ENCODE measurements around the gene SNAI1.

Gene SNAI1

GRCh38 chr20:50017160-50017559 lies 34.4 kb downstream of the SNAI1 start:
- H3K27ac Mint-ChIP-seq, result no peak overlapping the region
- CTCF ChIA-PET, result no interaction called here
- H3K27me3 Mint-ChIP-seq, result peaks cover 27% of the 10 kb centered on the region
- peaks cover 11% of the 10 kb centered on the region for H3K4me1 Mint-ChIP-seq
- H3K36me3 Mint-ChIP-seq, result no peaks in the 10 kb centered on the region
- H3K4me3 Mint-ChIP-seq, result no peak overlapping the region
- DNase-seq, result no peak
- H3K9me3 Mint-ChIP-seq, result no peaks in the 10 kb centered on the region

GRCh38 chr20:50017576-50018248 lies 34.9 kb downstream of the SNAI1 start:
- H3K27ac Mint-ChIP-seq, result no peak overlapping the region
- H3K27me3 Mint-ChIP-seq, result peaks cover 25% of the 10 kb centered on the region
- CTCF ChIA-PET, result no interaction called here
- peaks cover 6% of the 10 kb centered on the region for H3K4me1 Mint-ChIP-seq
- H3K4me3 Mint-ChIP-seq, result no peak overlapping the region
- no peaks in the 10 kb centered on the region for H3K9me3 Mint-ChIP-seq
- no peaks in the 10 kb centered on the region for H3K36me3 Mint-ChIP-seq
- DNase-seq, result no peak

DNA sequence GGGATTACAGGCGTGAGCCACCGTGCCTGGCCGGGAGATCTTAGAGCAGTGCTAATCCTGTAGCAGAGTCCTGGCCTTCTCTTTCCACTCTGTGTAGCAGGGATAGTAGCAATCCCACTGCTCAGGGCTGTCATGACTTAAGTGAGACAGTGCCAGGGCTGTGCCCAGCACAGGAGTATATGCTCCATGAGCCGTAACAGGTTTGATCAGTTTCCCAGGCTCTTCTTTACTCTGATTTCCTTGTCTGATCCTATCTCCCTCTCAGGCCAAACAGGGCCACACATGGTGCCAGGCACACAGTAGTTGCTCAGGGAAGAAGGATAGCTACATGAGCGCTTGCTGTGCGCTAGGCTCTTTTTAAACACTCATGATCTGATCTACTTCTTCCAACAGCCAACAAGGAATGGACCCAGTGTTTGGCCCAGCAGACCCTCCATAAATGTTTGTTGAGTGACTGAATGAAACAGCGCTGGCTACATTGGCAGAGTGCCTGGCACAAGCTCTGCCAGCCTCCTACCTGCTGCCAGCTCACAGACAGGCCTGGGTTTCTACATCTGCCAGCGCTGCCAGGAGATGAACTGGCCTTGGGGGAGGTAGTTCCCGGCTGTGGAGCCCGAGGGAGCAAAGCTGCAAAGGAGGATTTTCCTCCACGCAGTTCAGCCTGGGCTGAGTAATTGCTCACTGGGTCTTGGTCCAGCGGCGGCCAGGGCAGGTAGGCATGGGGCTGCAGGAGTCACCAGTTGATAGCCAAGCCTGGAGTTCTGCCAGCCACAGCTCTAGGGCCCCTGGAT lies 36.9 kb downstream of the SNAI1 start:
- Mint-ChIP-seq H3K4me3 (no peak overlapping the region), H3K27ac (no peak overlapping the region), H3K36me3 (no peaks in the 10 kb centered on the region), H3K27me3 (peaks cover 28% of the 10 kb centered on the region), H3K9me3 (no peaks in the 10 kb centered on the region), H3K4me1 (peaks cover 6% of the 10 kb centered on the region)
- CTCF ChIA-PET, result no interaction called here
- DNase-seq, result no peak

GRCh38 chr20:50020288-50020687 lies 37.5 kb downstream of the SNAI1 start:
- Mint-ChIP-seq H3K27ac (no peak overlapping the region), H3K4me3 (no peak overlapping the region), H3K36me3 (no peaks in the 10 kb centered on the region), H3K9me3 (no peaks in the 10 kb centered on the region), H3K4me1 (peaks cover 6% of the 10 kb centered on the region), H3K27me3 (peaks cover 28% of the 10 kb centered on the region)
- peak; percentile 37 for DNase-seq
- CTCF ChIA-PET, result no interaction called here

DNA sequence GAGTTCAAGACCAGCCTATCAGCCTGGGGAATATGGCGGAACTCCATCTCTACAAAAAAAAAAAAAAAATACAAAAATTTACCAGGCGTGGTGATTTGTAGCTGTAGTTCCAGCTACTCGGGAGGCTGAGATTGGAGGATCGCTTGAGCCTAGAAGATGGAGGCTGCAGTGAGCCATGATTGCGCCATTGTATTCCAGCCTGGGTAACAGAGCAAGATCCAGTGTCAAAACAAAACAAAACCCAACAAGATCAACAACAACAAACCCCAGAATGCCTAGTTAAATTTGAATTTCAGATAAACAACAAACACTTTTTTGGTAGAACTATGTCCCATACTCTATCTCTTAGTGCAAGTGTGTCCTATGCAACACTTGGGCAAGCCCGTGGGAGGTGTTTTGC lies 39.9 kb downstream of the SNAI1 start:
- no peak overlapping the region for H3K27ac Mint-ChIP-seq

DNA sequence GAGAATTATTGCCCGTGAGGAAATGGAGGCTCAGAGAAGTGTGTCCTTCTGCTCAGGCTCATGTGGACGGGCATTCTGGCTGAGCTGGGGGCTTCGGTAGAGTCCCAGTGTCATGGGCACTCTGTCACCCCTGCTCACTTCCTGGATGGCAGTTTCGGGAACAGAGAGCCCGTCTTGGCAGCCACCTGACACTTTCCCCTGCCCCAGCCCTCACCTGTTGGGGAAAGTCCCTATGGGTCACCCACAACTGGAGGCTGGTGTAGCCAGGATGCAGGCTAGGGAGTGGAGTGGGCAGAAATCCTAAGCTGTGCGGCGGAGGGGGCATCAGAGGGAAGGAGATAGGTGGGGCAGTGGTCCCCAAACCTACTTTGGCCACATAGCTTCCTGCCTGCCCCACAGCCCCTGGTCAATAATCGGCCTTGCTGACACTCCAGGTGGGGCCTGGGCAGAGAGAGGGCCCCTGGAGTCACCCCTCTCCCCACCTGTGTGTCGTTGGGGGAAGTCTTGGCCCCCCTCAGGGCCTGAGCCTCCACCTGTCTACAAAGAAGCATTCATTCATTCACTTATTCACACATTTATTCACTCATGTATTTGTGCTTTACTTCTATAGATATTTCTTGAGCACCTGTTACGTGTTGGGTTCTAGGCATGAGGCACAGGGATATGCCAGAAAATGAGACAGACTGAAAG lies 40.5 kb downstream of the SNAI1 start:
- Mint-ChIP-seq H3K9me3 (no peaks in the 10 kb centered on the region), H3K27me3 (peaks cover 13% of the 10 kb centered on the region), H3K27ac (no peak overlapping the region), H3K4me3 (no peak overlapping the region), H3K4me1 (peaks cover 6% of the 10 kb centered on the region), H3K36me3 (no peaks in the 10 kb centered on the region)
- DNase-seq, result no peak
- CTCF ChIA-PET, result no interaction called here

More for the DNA sequence above, 39.9 kb downstream of the SNAI1 start:
- no peak for DNase-seq
- Mint-ChIP-seq H3K27me3 (peaks cover 18% of the 10 kb centered on the region), H3K9me3 (no peaks in the 10 kb centered on the region), H3K4me1 (peaks cover 6% of the 10 kb centered on the region), H3K4me3 (no peak overlapping the region), H3K36me3 (no peaks in the 10 kb centered on the region)
- CTCF ChIA-PET, result no interaction called here

GRCh38 chr20:50026746-50027575 lies 44.2 kb downstream of the SNAI1 start:
- no peak for DNase-seq
- H3K9me3 Mint-ChIP-seq, result no peaks in the 10 kb centered on the region
- no peaks in the 10 kb centered on the region for H3K36me3 Mint-ChIP-seq
- H3K4me3 Mint-ChIP-seq, result no peak overlapping the region
- CTCF ChIA-PET, result no interaction called here
- no peak overlapping the region for H3K27ac Mint-ChIP-seq
- H3K4me1 Mint-ChIP-seq, result no peaks in the 10 kb centered on the region
- peaks cover 10% of the 10 kb centered on the region for H3K27me3 Mint-ChIP-seq

DNA sequence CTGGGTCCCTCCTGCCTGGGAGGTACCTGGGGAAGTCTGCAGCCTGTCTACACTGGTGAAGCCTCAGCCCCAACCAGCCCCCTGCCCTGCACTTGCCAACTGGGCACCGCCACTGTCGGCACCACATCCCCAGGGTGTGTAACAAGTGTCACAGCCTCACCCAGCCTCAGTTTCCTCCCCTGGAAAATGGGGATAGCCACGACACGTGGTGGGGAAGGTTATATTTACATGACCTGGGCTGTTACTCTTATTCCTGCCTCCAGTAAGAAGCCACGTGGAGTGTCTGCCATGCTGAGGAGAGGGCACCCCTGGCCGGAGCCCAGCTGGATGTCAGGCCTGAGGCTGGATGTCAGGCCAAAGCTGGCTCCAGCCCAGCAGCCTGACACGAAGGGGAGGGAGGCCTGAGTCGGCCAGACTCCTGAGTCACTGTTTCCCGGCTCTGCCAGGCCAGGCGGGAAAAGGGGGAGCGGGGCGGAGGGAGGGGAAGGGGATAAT lies 44.9 kb downstream of the SNAI1 start:
- H3K27me3 Mint-ChIP-seq, result peaks cover 10% of the 10 kb centered on the region
- H3K27ac Mint-ChIP-seq, result no peak overlapping the region
- CTCF ChIA-PET, result no interaction called here
- DNase-seq, result no peak
- no peaks in the 10 kb centered on the region for H3K4me1 Mint-ChIP-seq
- H3K36me3 Mint-ChIP-seq, result no peaks in the 10 kb centered on the region
- H3K9me3 Mint-ChIP-seq, result no peaks in the 10 kb centered on the region
- H3K4me3 Mint-ChIP-seq, result no peak overlapping the region

- no peak overlapping the region for H3K27ac Mint-ChIP-seq
- no peaks in the 10 kb centered on the region for H3K36me3 Mint-ChIP-seq
- CTCF ChIA-PET, result interaction anchor here (0.9 kb wide), 1 partner anchor 13 kb away, joined by 3 read pairs; no protein-coding TSS in a partner anchor
- no peaks in the 10 kb centered on the region for H3K4me1 Mint-ChIP-seq
- no peak overlapping the region for H3K4me3 Mint-ChIP-seq
- peaks cover 7% of the 10 kb centered on the region for H3K27me3 Mint-ChIP-seq
- H3K9me3 Mint-ChIP-seq, result no peaks in the 10 kb centered on the region
- DNase-seq, result no peak
Measured at GRCh38 chr20:50029083-50029696, 46.4 kb downstream of the SNAI1 start.

DNA sequence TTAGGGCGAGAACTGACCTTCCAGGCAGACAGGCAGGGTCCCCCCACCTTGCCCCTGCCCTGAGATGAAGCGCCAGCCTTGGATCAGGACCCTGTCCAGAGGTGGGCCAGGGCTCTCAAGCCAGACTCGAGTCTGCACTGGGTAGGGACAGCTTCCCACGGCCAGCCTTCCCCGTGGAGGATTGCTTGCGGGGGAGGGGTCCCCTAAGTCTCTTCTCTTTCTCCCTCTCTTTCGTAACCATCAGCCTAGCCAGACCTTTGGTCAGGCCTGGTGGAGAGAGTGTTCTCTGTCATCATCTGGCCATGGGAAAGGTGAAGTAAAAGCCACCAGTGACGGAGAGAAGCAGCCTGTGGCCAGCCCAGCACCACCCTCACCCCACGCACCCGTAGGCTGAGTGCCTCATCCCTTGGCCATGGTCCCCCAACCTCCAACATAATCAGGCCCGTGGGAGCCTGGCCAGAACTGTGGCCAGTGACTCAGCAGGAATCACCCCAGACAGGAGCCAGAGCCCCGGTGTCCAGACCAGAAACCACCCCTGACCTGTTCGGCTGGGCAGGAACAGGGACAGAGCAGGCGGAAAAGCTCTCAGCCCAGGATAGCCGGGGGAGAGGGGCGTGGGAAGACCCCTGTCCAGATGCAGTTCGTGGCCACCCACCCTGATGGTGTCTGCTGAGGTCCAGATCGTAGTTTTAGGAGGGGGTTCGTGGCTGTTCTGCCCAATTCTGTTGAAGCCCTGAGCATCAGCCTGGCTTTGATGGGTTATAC lies 47.1 kb downstream of the SNAI1 start:
- CTCF ChIA-PET, result no interaction called here
- no peaks in the 10 kb centered on the region for H3K9me3 Mint-ChIP-seq
- H3K27ac Mint-ChIP-seq, result no peak overlapping the region
- H3K36me3 Mint-ChIP-seq, result no peaks in the 10 kb centered on the region
- H3K27me3 Mint-ChIP-seq, result peaks cover 7% of the 10 kb centered on the region
- DNase-seq, result no peak
- H3K4me3 Mint-ChIP-seq, result no peak overlapping the region
- H3K4me1 Mint-ChIP-seq, result no peaks in the 10 kb centered on the region

DNA sequence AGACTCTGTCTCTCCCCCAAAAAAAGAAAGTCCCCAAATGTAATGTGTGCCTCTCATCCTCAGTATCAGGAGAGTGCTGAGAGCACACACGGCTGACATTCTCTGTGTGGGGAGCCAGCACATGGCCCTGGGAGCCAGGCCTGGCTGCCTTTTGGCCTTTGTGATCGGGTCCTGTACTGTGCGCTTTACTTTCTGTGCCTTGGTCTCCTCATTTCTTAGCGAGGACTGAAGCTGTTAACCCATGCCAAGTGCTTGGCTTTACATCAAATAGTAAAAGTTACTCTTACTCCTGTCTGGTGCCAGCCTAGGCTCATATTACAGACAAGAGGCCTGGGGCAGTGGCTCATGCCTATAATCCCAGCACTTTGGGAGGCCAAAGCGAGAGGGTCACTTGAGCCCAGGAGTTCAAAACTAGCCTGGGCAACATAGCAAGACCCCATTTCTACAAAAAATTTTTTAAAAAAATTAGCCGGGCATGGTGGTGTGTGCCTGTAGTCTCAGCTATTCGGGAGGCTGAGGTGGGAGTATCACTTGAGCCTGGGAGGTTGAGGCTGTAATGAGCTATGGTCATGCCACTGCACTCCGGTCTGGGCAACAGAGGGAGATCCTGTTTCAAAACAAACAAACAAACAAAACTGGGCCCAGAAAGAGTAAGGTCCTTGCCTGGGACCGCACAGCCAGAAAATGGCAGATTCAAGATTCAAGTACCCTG lies 50.3 kb downstream of the SNAI1 start:
- CTCF ChIA-PET, result no interaction called here
- no peaks in the 10 kb centered on the region for H3K9me3 Mint-ChIP-seq
- no peak overlapping the region for H3K27ac Mint-ChIP-seq
- peaks cover 14% of the 10 kb centered on the region for H3K27me3 Mint-ChIP-seq
- DNase-seq, result no peak
- H3K4me1 Mint-ChIP-seq, result no peaks in the 10 kb centered on the region
- H3K4me3 Mint-ChIP-seq, result no peak overlapping the region
- no peaks in the 10 kb centered on the region for H3K36me3 Mint-ChIP-seq

GRCh38 chr20:50034567-50035180 lies 51.9 kb downstream of the SNAI1 start:
- no peak overlapping the region for H3K27ac Mint-ChIP-seq
- H3K4me3 Mint-ChIP-seq, result no peak overlapping the region
- H3K9me3 Mint-ChIP-seq, result no peaks in the 10 kb centered on the region
- H3K4me1 Mint-ChIP-seq, result no peaks in the 10 kb centered on the region
- no peaks in the 10 kb centered on the region for H3K36me3 Mint-ChIP-seq
- CTCF ChIA-PET, result no interaction called here
- H3K27me3 Mint-ChIP-seq, result peaks cover 16% of the 10 kb centered on the region
- no peak for DNase-seq

Measured in activated naive CD4-positive, alpha-beta T cell treated with anti-CD3 and anti-CD28 coated beads, Interleukin-2, amount 10 ng/mL, durations not matched to agents 7 days and 5 days (primary cell).